Placental epithelial cell (primary cell): ENCODE results near the gene RAP1B. TPM values are rescaled to one million over a fixed set of nuclear protein-coding genes. Genes with fewer than 3 reads are reported as not detected.

ENCODE experiments used
- small RNA-seq: library from RNA; depleted of rRNA; stranded (forward); fragments of <200 nt; gene quantifications from one replicate; pipeline ENCODE3, GENCODE V24; 2012
- total RNA-seq: library from RNA; depleted of rRNA; stranded (reverse); fragments of >200 nt; gene quantifications from 2 replicates; pipeline ENCODE4 v1.2.3, GENCODE V29; 2012

Gene RAP1B
- total RNA-seq: 54.6 and 107 TPM in 2 replicates

GRCh38 chr12:68610370-68611093, at the start of gene RAP1B:
Gene RAP1B, plus strand, starts transcription at chr12:68610899. Its CDS starts 37,826 bp downstream, at chr12:68648725.

DNA sequence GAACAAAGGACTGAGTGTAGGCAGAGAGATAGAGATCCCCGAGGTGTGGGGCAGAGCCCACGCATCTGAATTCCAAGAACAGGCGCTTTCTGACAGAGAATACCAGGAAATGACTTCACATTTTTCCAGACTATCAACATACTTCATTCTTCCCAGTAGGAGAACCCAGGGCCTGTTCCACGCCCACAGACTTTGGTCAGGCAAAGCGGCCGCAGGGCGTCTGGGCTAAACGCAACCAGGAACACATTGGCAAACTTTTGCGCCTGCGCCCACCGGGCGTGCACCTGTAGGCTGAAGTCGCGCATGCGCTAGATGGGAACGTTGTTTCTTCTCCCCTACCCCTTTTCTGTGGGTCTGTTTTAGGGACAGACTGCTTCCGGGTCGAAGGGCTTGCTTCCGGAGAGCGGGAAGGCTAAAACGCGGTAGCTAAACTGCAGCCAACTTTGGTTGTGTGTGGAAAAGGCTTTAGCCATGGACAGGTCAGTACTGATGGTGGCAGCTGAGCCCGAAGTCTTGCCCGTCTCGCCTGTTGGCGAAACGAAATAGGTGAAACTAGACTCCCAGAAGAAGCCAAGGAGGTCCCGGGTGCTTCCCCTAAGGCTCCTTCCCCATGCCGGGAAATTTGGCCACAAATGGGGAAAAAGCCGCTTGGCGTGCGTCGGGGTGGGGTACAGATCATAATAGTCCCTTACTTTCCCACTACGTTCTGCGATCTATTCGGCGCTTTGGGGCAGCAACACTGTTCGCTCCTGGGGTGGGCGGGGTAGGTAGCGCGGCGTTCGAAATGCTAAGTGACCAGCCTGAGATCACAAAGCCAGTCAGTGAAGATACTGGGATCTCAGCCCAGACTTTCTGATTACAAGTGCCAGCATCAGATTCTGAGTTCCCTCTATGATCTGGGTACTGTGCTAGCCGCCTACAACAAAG, 76.2 kb downstream of the RAP1B start, which contains the start of gene NUP107:
NUP107 (plus strand) TSS at position 384 of the 927 bp plus-strand sequence; CDS start at position 472, 88 bp downstream.

Small RNAs within 50 kb of the gene (small RNA-seq; reads per million reads assigned to genes)
- gene RF00017 (not detected), gene SNORA70G (not detected)

Other genes with a start within 250 kb of the RAP1B start
- gene NUP107, start 76.1 kb downstream of the RAP1B start, total RNA-seq: 33.0 and 34.2 TPM in 2 replicates
- 3.1 and 4.7 TPM in 2 replicates for gene SLC35E3, start 135.3 kb downstream of the RAP1B start, total RNA-seq
- gene MDM2, start 197.3 kb downstream of the RAP1B start, total RNA-seq: 89.9 and 270 TPM in 2 replicates